A549 (cell line): Measurements from ENCODE around the gene ACBD7.
A peak's percentile ranks its signal among the peaks of the same experiment; 100 is the strongest.

Source experiments
- E2F6 ChIP-seq: IDR thresholded peaks from 2 replicates; pipeline ENCODE4 v1.6.1; 2012; ENCODE audit warnings: low read depth, borderline replicate concordance
- EP300 ChIP-seq, 2 experiments: fragments of >200 bp; sonication (Bioruptor Twin); formaldehyde crosslinking; IDR thresholded peaks; 2 replicates in 1 of 2; 3 replicates in 1 of 2; pipeline ENCODE4 v1.6.1; 2016 to 2017
- ESRRA ChIP-seq: fragments of 150-350 bp; IDR thresholded peaks from 2 replicates; pipeline ENCODE4 v1.6.1; 2014; ENCODE audit warnings: mild to moderate bottlenecking, low read length, borderline replicate concordance
- HOXB5 ChIP-seq: fragments of 250-450 bp; sonication (Bioruptor Pico); IDR thresholded peaks from 2 replicates; pipeline ENCODE4 v1.5.0; 2020; ENCODE audit warnings: mild to moderate bottlenecking, moderate library complexity
- JUNB ChIP-seq: fragments of >200 bp; sonication (Bioruptor Twin); formaldehyde crosslinking; IDR thresholded peaks from 2 replicates; pipeline ENCODE4 v1.6.1; 2016
- KDM5A ChIP-seq: fragments of 200-600 bp; sonication (generic); IDR thresholded peaks from 2 replicates; pipeline ENCODE4 v1.6.1; 2016; ENCODE audit warnings: antibody characterized with exemption, mild to moderate bottlenecking
- MAFK ChIP-seq: fragments of 450-650 bp; IDR thresholded peaks from 2 replicates; pipeline ENCODE4 v1.6.1; 2014; ENCODE audit not compliant: partially characterized antibody
- POLR2A ChIP-seq: IDR thresholded peaks from 2 replicates; pipeline ENCODE4 v1.6.1; 2012; ENCODE audit warnings: mild to moderate bottlenecking, low read length
- RAD21 ChIP-seq, 2 experiments: fragments of >200 bp in 1 of 2; sonication (Bioruptor Twin) in 1 of 2; formaldehyde crosslinking in 1 of 2; IDR thresholded peaks in 1 of 2; conservative IDR thresholded peaks in 1 of 2; 2 replicates in 1 of 2; 3 replicates in 1 of 2; pipeline ENCODE4 v1.6.1; 2012 to 2018; ENCODE audit warnings: inconsistent platforms in 1 of 2
- USF2 ChIP-seq: fragments of 450-650 bp; IDR thresholded peaks from 2 replicates; pipeline ENCODE4 v1.6.1; 2014; ENCODE audit warnings: antibody characterized with exemption
- ZC3H11A ChIP-seq: fragments of 450-650 bp; IDR thresholded peaks from 2 replicates; pipeline ENCODE4 v1.6.1; 2014; ENCODE audit warnings: antibody characterized with exemption, mild to moderate bottlenecking
- TF ChIP-seq, protein P1 (sequence below): fragments of >200 bp; sonication (Bioruptor Twin); formaldehyde crosslinking; IDR thresholded peaks from 3 replicates; pipeline ENCODE4 v1.5.1; 2016
- TF ChIP-seq, protein P2 (sequence below): fragments of 200-600 bp; sonication (generic); IDR thresholded peaks from 2 replicates; pipeline ENCODE4 v1.6.1; 2016; ENCODE audit warnings: antibody characterized with exemption, mild to moderate bottlenecking, moderate library complexity
- TF ChIP-seq, protein P3 (sequence below): fragments of 250-450 bp; sonication (Bioruptor Pico); IDR thresholded peaks from 2 replicates; pipeline ENCODE4 v1.5.0; 2020; ENCODE audit warnings: low read depth, mild to moderate bottlenecking, moderate library complexity

DNA sequence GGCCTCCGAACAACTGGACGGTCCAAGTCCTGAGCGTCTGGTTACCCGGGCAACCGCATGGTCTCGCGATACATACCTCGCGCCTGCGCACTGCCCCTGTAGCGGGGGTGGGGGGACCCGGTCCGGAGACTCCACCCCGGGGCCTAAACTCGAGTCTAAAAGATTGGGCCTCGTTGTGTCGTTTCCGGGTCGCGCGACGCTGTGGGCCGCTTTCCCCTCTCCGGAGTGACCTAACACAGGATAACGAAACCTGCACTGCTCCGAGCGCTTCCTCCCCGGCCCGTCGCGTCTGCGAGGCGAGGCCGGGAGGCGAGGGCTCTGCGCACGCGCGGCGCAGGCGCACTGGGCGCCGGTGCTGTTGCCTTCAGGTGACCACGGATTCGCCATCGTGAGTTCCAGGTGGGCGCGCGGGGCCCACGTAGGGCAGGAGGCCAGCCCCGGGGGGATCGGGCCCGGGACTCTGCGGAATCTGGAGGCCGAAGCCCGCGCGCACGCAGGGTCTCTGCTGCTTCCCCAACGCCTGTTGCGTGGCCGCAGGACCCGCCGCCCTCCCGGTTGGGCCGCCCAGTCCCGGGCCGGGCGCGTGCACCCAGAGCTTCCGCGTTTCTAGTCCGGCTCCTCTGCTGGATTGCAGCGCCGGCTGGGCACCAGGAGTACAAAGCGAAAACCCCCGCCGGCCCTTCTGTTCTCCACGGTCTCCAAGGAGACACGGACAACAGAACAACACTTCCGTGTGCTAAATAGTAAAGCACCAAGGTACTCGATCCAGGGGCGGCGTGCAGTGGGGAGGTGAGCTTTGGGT is 8.6 kb upstream of the ACBD7 start, which contains the start of gene RPP38:
- TF ChIP-seq, protein P1, sequence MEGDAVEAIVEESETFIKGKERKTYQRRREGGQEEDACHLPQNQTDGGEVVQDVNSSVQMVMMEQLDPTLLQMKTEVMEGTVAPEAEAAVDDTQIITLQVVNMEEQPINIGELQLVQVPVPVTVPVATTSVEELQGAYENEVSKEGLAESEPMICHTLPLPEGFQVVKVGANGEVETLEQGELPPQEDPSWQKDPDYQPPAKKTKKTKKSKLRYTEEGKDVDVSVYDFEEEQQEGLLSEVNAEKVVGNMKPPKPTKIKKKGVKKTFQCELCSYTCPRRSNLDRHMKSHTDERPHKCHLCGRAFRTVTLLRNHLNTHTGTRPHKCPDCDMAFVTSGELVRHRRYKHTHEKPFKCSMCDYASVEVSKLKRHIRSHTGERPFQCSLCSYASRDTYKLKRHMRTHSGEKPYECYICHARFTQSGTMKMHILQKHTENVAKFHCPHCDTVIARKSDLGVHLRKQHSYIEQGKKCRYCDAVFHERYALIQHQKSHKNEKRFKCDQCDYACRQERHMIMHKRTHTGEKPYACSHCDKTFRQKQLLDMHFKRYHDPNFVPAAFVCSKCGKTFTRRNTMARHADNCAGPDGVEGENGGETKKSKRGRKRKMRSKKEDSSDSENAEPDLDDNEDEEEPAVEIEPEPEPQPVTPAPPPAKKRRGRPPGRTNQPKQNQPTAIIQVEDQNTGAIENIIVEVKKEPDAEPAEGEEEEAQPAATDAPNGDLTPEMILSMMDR = no peak
- TF ChIP-seq USF2 (no peak; the same call in 1 of the 2 replicates), HOXB5 (CRISPR knock-in tag) (no peak), POLR2A (peak; percentile 85), E2F6 (peak; percentile 61; the same call in 1 of the 2 replicates), JUNB (no peak), EP300 (IDR thresholded peaks at IDR 0.05) (no peak), ESRRA (no peak), RAD21 (conservative IDR thresholded peaks at IDR 0.05 in 1 of 2, IDR thresholded peaks at IDR 0.05 in 1 of 2) (no peak), ZC3H11A (no peak), MAFK (no peak), KDM5A (peak; percentile 27; the same call in 1 of the 2 replicates)
- TF ChIP-seq, protein P2, sequence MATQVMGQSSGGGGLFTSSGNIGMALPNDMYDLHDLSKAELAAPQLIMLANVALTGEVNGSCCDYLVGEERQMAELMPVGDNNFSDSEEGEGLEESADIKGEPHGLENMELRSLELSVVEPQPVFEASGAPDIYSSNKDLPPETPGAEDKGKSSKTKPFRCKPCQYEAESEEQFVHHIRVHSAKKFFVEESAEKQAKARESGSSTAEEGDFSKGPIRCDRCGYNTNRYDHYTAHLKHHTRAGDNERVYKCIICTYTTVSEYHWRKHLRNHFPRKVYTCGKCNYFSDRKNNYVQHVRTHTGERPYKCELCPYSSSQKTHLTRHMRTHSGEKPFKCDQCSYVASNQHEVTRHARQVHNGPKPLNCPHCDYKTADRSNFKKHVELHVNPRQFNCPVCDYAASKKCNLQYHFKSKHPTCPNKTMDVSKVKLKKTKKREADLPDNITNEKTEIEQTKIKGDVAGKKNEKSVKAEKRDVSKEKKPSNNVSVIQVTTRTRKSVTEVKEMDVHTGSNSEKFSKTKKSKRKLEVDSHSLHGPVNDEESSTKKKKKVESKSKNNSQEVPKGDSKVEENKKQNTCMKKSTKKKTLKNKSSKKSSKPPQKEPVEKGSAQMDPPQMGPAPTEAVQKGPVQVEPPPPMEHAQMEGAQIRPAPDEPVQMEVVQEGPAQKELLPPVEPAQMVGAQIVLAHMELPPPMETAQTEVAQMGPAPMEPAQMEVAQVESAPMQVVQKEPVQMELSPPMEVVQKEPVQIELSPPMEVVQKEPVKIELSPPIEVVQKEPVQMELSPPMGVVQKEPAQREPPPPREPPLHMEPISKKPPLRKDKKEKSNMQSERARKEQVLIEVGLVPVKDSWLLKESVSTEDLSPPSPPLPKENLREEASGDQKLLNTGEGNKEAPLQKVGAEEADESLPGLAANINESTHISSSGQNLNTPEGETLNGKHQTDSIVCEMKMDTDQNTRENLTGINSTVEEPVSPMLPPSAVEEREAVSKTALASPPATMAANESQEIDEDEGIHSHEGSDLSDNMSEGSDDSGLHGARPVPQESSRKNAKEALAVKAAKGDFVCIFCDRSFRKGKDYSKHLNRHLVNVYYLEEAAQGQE = peak; percentile 64
- TF ChIP-seq, protein P3, sequence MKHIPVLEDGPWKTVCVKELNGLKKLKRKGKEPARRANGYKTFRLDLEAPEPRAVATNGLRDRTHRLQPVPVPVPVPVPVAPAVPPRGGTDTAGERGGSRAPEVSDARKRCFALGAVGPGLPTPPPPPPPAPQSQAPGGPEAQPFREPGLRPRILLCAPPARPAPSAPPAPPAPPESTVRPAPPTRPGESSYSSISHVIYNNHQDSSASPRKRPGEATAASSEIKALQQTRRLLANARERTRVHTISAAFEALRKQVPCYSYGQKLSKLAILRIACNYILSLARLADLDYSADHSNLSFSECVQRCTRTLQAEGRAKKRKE (CRISPR knock-in tag) = no peak
